NCI-H748 treated with DMSO at 0.1 percent for 48 hours (cell line): ENCODE measurements around the gene GNA12.

Source experiments
- DNase-seq: peaks from one replicate; lab custom pipeline; 2025; lab: John Stamatoyannopoulos, UW

GNA12 gene

GRCh38 chr7:2844153-2845033 lies at the start of gene GNA12:
TSS of gene GNA12 (minus strand) at chr7:2844308. CDS start at chr7:2844161, 147 bp downstream.
- DNase-seq, result peak; percentile 94

GRCh38 chr7:2893411-2893861 lies 49.3 kb upstream of the GNA12 start:
- no peak for DNase-seq

GRCh38 chr7:2892549-2892948 lies 48.4 kb upstream of the GNA12 start:
- no peak for DNase-seq

GRCh38 chr7:2887816-2888215 lies 43.7 kb upstream of the GNA12 start:
- no peak for DNase-seq

- peak; percentile 49 for DNase-seq
Observed at GRCh38 chr7:2886900-2887299, 42.8 kb upstream of the GNA12 start.

- DNase-seq, result no peak
Observed at GRCh38 chr7:2886391-2886790, 42.3 kb upstream of the GNA12 start.

- peak; percentile 14 for DNase-seq
Observed at GRCh38 chr7:2884161-2884560, 40.1 kb upstream of the GNA12 start.

GRCh38 chr7:2883101-2883500 lies 39.0 kb upstream of the GNA12 start:
- DNase-seq, result no peak

- DNase-seq, result no peak
Observed at GRCh38 chr7:2882111-2882510, 38.0 kb upstream of the GNA12 start.

GRCh38 chr7:2880874-2881533 lies 36.9 kb upstream of the GNA12 start:
- DNase-seq, result no peak

- DNase-seq, result no peak
Observed at GRCh38 chr7:2880051-2880450, 35.9 kb upstream of the GNA12 start.

- no peak for DNase-seq
Observed at GRCh38 chr7:2879354-2879753, 35.2 kb upstream of the GNA12 start.

GRCh38 chr7:2878306-2878705 lies 34.2 kb upstream of the GNA12 start:
- no peak for DNase-seq

GRCh38 chr7:2876031-2876731 lies 32.1 kb upstream of the GNA12 start:
- DNase-seq, result no peak

GRCh38 chr7:2873686-2874551 lies 29.8 kb upstream of the GNA12 start:
- DNase-seq, result no peak

- DNase-seq, result no peak
Observed at GRCh38 chr7:2873146-2873545, 29.0 kb upstream of the GNA12 start.

GRCh38 chr7:2872296-2872874 lies 28.3 kb upstream of the GNA12 start:
- DNase-seq, result peak; percentile 22

- DNase-seq, result no peak
Observed at GRCh38 chr7:2870471-2870931, 26.4 kb upstream of the GNA12 start.

GRCh38 chr7:2869981-2870380 lies 25.9 kb upstream of the GNA12 start:
- DNase-seq, result no peak

- DNase-seq, result no peak
Observed at GRCh38 chr7:2866601-2867000, 22.5 kb upstream of the GNA12 start.

- DNase-seq, result peak; percentile 39
Observed at GRCh38 chr7:2864999-2865670, 21.0 kb upstream of the GNA12 start.
